HepG2 (cell line): ENCODE results near the gene LCN2. TPM values are rescaled to one million over a fixed set of nuclear protein-coding genes. Genes with fewer than 3 reads are reported as not detected.
A peak's percentile ranks its signal among the peaks of the same experiment; 100 is the strongest.

ENCODE experiments used
- AGO1 ChIP-seq: fragments of 200-400 bp; formaldehyde crosslinking; IDR thresholded peaks from 2 replicates; pipeline ENCODE4 v1.6.1; 2017; ENCODE audit warnings: mild to moderate bottlenecking, low read depth, low read length, moderate library complexity; ENCODE audit not compliant: poor library complexity, severe bottlenecking
- CBX5 ChIP-seq: sonication (generic); formaldehyde crosslinking; IDR thresholded peaks from 2 replicates; pipeline ENCODE4 v1.4.0; 2020; ENCODE audit warnings: missing genetic modification reagents, borderline replicate concordance
- FOXA3 ChIP-seq: IDR thresholded peaks from 2 replicates; pipeline ENCODE4 v1.6.1; 2016; ENCODE audit warnings: missing genetic modification reagents, missing compliant biosample characterization
- GPBP1L1 ChIP-seq: sonication (generic); formaldehyde crosslinking; IDR thresholded peaks from 2 replicates; pipeline ENCODE4 v1.5.0; 2020; ENCODE audit warnings: mild to moderate bottlenecking, missing genetic modification reagents
- GPN1 ChIP-seq: sonication (generic); formaldehyde crosslinking; IDR thresholded peaks from 2 replicates; pipeline ENCODE4 v1.5.1; 2020; ENCODE audit warnings: missing genetic modification reagents, borderline replicate concordance
- GZF1 ChIP-seq: sonication (generic); formaldehyde crosslinking; IDR thresholded peaks from 2 replicates; pipeline ENCODE4 v1.5.1; 2020; ENCODE audit warnings: mild to moderate bottlenecking, missing genetic modification reagents
- HDAC6 ChIP-seq: fragments of 200-600 bp; sonication (generic); IDR thresholded peaks from 2 replicates; pipeline ENCODE4 v1.7.0; 2017; ENCODE audit warnings: mild to moderate bottlenecking, antibody characterized with exemption, low read length, low read depth
- HIVEP1 ChIP-seq: sonication (generic); formaldehyde crosslinking; IDR thresholded peaks from 2 replicates; pipeline ENCODE4 v1.4.0; 2020; ENCODE audit warnings: mild to moderate bottlenecking, missing genetic modification reagents
- HOXA5 ChIP-seq: sonication (generic); formaldehyde crosslinking; IDR thresholded peaks from 2 replicates; pipeline ENCODE4 v1.4.0; 2020; ENCODE audit warnings: missing genetic modification reagents
- IKZF1 ChIP-seq: fragments of 450-650 bp; IDR thresholded peaks from 2 replicates; pipeline ENCODE4 v1.7.1; 2016
- MAX ChIP-seq: IDR thresholded peaks from 2 replicates; pipeline ENCODE4 v1.6.1; 2012; ENCODE audit warnings: inconsistent platforms
- NCOA2 ChIP-seq: sonication (generic); formaldehyde crosslinking; IDR thresholded peaks from 2 replicates; pipeline ENCODE4 v1.8.0; 2022; ENCODE audit warnings: inconsistent platforms
- PAX8 ChIP-seq: sonication (generic); formaldehyde crosslinking; IDR thresholded peaks from 2 replicates; pipeline ENCODE4 v1.8.0; 2022; ENCODE audit warnings: mild to moderate bottlenecking, missing genetic modification reagents, borderline replicate concordance
- REXO4 ChIP-seq: sonication (generic); formaldehyde crosslinking; IDR thresholded peaks from 2 replicates; pipeline ENCODE4 v1.8.0; 2022; ENCODE audit warnings: missing genetic modification reagents, mild to moderate bottlenecking, borderline replicate concordance
- RFXAP ChIP-seq: sonication (generic); formaldehyde crosslinking; IDR thresholded peaks from 2 replicates; pipeline ENCODE4 v1.4.0; 2020; ENCODE audit warnings: missing genetic modification reagents, borderline replicate concordance
- SOX13 ChIP-seq, 3 experiments: fragments of 450-650 bp in 1 of 3; sonication (generic) in 1 of 3; formaldehyde crosslinking in 1 of 3; IDR thresholded peaks in 2 of 3; conservative IDR thresholded peaks in 1 of 3; 2 replicates each; pipeline versions ENCODE4 v1.5.0 to v1.6.1; 2016 to 2020; ENCODE audit warnings: antibody characterized with exemption in 1 of 3, mild to moderate bottlenecking in 1 of 3, missing compliant biosample characterization in 1 of 3, missing genetic modification reagents in 1 of 3, moderate library complexity in 1 of 3
- ZBTB38 ChIP-seq: sonication (generic); formaldehyde crosslinking; IDR thresholded peaks from 2 replicates; pipeline ENCODE4 v1.5.1; 2020; ENCODE audit warnings: mild to moderate bottlenecking, missing genetic modification reagents
- ZFP1 ChIP-seq: IDR thresholded peaks from 2 replicates; pipeline ENCODE4 v1.6.1; 2016
- ZFY ChIP-seq: sonication (generic); formaldehyde crosslinking; IDR thresholded peaks from 2 replicates; pipeline ENCODE4 v1.4.0; 2020; ENCODE audit warnings: missing genetic modification reagents
- ZMAT5 ChIP-seq: sonication (generic); formaldehyde crosslinking; IDR thresholded peaks from 2 replicates; pipeline ENCODE4 v1.5.0; 2020; ENCODE audit warnings: mild to moderate bottlenecking, low read depth, missing genetic modification reagents, borderline replicate concordance
- ZNF451 ChIP-seq: sonication (generic); formaldehyde crosslinking; IDR thresholded peaks from 2 replicates; pipeline ENCODE4 v1.5.0; 2020; ENCODE audit warnings: mild to moderate bottlenecking, missing genetic modification reagents
- ZNF510 ChIP-seq: sonication (generic); formaldehyde crosslinking; IDR thresholded peaks from 2 replicates; pipeline ENCODE4 v1.4.0; 2020; ENCODE audit warnings: low read depth, mild to moderate bottlenecking, missing genetic modification reagents
- ZNF747 ChIP-seq: sonication (generic); formaldehyde crosslinking; IDR thresholded peaks from 2 replicates; pipeline ENCODE4 v1.8.1; 2023; ENCODE audit warnings: missing genetic modification reagents, mild to moderate bottlenecking, borderline replicate concordance
- ZSCAN30 ChIP-seq: sonication (generic); formaldehyde crosslinking; IDR thresholded peaks from 2 replicates; pipeline ENCODE4 v1.5.0; 2020; ENCODE audit warnings: mild to moderate bottlenecking, missing genetic modification reagents
- polyA plus RNA-seq, 8 experiments: library from polyadenylated mRNA; depleted of rRNA in 3 of 8; stranded (reverse) in 7 of 8; unstranded in 1 of 8; fragments of >200 nt; fragmentation: Illumina TruSeq in 4 of 8; extraction: Trizol in 4 of 8; gene quantifications; 2 replicates each; pipeline versions ENCODE4 v1.2.1 to v1.2.3, GENCODE V29; 2011 to 2016; ENCODE audit warnings: low read depth in 4 of 8, missing spikeins in 1 of 8, mixed read lengths in 1 of 8; ENCODE audit not compliant: insufficient read depth in 1 of 8
- total RNA-seq, 5 experiments: library from RNA; depleted of rRNA; stranded (reverse); fragments of >200 nt; fragmentation: Illumina TruSeq; extraction: Trizol; gene quantifications; 2 replicates each; pipeline ENCODE4 v1.2.3, GENCODE V29; 2016; ENCODE audit warnings: low read depth in 1 of 5
- TF ChIP-seq, protein P1 (sequence below): sonication (generic); formaldehyde crosslinking; IDR thresholded peaks from 2 replicates; pipeline ENCODE4 v1.5.0; 2020; ENCODE audit warnings: missing genetic modification reagents
- TF ChIP-seq, protein P2 (sequence below): sonication (generic); formaldehyde crosslinking; conservative IDR thresholded peaks from 2 replicates; pipeline ENCODE4 v1.4.0; 2020; ENCODE audit warnings: missing genetic modification reagents

LCN2 gene
- total and polyA plus RNA-seq, 2 of the 13 experiments (the other 11 are each of a cell fraction or from before 2014, with no cell fraction given): 0.38 to 1.4 TPM

DNA sequence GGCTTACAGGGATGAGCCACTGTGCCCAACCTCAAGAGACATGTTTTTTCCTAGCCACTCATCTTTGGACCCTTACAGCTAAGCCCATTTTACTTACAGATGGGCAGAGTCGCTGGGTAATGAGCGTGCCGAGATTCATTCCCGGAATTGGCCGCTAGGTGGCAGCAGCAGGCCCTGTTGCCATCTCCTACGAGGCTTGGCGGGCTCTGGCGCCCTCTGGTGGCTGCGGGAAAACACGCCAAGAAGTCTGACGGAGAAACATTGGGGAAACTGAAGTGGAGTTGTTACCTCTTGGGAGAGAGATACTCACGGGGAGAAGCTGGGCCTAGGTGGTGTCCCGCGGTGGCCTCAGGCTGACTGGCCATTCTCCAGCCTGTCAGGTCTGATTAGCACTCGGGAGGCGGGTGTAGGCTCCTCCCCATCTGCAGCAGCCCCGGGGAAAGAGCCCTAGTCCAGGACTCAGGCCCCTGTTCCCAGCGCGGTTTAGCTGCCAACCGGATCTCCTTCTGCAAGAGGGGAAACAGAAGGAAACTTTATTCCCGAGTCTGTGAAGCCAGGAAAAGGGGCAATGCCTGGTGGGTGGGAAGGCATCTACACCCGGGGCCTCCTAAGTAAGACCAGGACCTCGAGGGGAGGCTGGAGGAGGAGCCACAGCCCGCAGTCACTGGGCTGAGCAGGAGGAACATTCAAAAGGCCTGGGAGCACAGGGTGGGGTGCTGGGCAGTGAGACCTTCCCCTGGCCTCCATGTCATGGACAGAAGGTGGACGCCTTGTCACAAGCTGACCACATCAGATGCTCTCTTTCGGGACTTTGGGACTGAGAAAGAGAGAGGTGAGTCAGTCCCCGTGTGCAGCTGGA, 31.4 kb upstream of the LCN2 start (continued):
- TF ChIP-seq PAX8: no peak
- no peak for TF ChIP-seq GZF1
- TF ChIP-seq ZFP1 (CRISPR knock-in tag): no peak
- TF ChIP-seq RFXAP (CRISPR knock-in tag): no peak
- 0 out of 2 replicates have a peak, but pooled peaks have one; percentile 42 for TF ChIP-seq HIVEP1 (CRISPR knock-in tag)
- no peak; the same call in 1 of the 2 replicates for TF ChIP-seq MAX
- TF ChIP-seq HOXA5 (CRISPR knock-in tag): 0 out of 2 replicates have a peak, but pooled peaks have one; percentile 24
- TF ChIP-seq, protein P1, sequence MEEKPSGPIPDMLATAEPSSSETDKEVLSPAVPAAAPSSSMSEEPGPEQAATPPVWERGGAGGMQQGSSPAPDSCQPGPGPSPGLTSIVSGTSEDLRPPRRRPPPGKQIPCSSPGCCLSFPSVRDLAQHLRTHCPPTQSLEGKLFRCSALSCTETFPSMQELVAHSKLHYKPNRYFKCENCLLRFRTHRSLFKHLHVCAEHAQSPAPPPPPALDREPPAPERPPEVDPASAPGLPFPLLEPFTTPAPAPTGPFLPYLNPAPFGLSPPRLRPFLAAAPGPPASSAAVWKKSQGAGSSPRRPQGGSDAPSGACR: no peak
- TF ChIP-seq FOXA3 (CRISPR knock-in tag): peak; percentile 58; the same call in 1 of the 2 replicates
- no peak for TF ChIP-seq ZMAT5 (CRISPR knock-in tag)
- TF ChIP-seq REXO4 (CRISPR knock-in tag): no peak
- TF ChIP-seq CBX5: peak; percentile 81; the same call in 1 of the 2 replicates
- TF ChIP-seq ZFY (CRISPR knock-in tag): peak; percentile 41
- TF ChIP-seq SOX13 (IDR thresholded peaks at IDR 0.05): no peak
- TF ChIP-seq SOX13 (CRISPR knock-in tag; conservative IDR thresholded peaks at IDR 0.05 in 1 of 2, IDR thresholded peaks at IDR 0.05 in 1 of 2): peak in 1 of 2 experiments; percentile 36; a peak in 1 of 4 replicates
- TF ChIP-seq HDAC6: no peak
- TF ChIP-seq ZNF510 (CRISPR knock-in tag): no peak
- no peak for TF ChIP-seq GPN1 (CRISPR knock-in tag)
- no peak for TF ChIP-seq ZNF747 (CRISPR knock-in tag)
- TF ChIP-seq, protein P2, sequence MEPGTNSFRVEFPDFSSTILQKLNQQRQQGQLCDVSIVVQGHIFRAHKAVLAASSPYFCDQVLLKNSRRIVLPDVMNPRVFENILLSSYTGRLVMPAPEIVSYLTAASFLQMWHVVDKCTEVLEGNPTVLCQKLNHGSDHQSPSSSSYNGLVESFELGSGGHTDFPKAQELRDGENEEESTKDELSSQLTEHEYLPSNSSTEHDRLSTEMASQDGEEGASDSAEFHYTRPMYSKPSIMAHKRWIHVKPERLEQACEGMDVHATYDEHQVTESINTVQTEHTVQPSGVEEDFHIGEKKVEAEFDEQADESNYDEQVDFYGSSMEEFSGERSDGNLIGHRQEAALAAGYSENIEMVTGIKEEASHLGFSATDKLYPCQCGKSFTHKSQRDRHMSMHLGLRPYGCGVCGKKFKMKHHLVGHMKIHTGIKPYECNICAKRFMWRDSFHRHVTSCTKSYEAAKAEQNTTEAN (CRISPR knock-in tag): no peak
- no peak for TF ChIP-seq ZBTB38 (CRISPR knock-in tag)
- TF ChIP-seq ZSCAN30 (CRISPR knock-in tag): no peak
- no peak for TF ChIP-seq ZNF451
- no peak for TF ChIP-seq AGO1
- TF ChIP-seq IKZF1: no peak
- peak; percentile 40; the same call in 1 of the 2 replicates for TF ChIP-seq NCOA2 (CRISPR knock-in tag)
- TF ChIP-seq GPBP1L1 (CRISPR knock-in tag): no peak
